Measurements from ENCODE around the gene MRAS. TPM values are rescaled to one million over a fixed set of nuclear protein-coding genes. Genes with fewer than 3 reads are reported as not detected.

The MRAS gene
- total RNA-seq, 1 experiment from 2014 or later = 2.4 TPM

- H3K27me3 ChIP-seq (ENCODE audit: insufficient read depth, low read depth) = peaks cover 25% of the 10 kb centered on the region; the same call in 1 of the 2 replicates
- H2AFZ ChIP-seq = no peak overlapping the region
- H4K20me1 ChIP-seq (ENCODE audit: insufficient read depth) = no peaks in the 10 kb centered on the region
- H3F3A ChIP-seq (ENCODE audit: insufficient read depth, low read depth) = no peaks in the 10 kb centered on the region
- H3K4me1 ChIP-seq (replicated peaks; ENCODE audit: insufficient read depth) = no peaks in the 10 kb centered on the region
- TF ChIP-seq CTCF (conservative IDR thresholded peaks at IDR 0.05) (no peak), EZH2 (IDR thresholded peaks at IDR 0.05; ENCODE audit: low read depth) (no peak)
- H3K9me2 ChIP-seq (ENCODE audit: insufficient read depth) = no peaks in the 10 kb centered on the region
- H3K4me2 ChIP-seq = no peak overlapping the region
- no peak overlapping the region for H3K4me3 ChIP-seq
- no peak for DNase-seq
- H3K79me2 ChIP-seq (ENCODE audit: low read depth) = no peaks in the 10 kb centered on the region
- BruUV-seq (replicated peaks) = no TSS peak
- no peak overlapping the region for H3K27ac ChIP-seq
- H3K36me3 ChIP-seq (ENCODE audit: low read depth) = no peaks in the 10 kb centered on the region
- no peaks in the 10 kb centered on the region for H3K9me3 ChIP-seq (ENCODE audit: insufficient read depth, low read depth)
- ChIA-PET CTCF (no interaction called here), POLR2A (ENCODE audit: unreplicated experiment) (no interaction called here)
- intact Hi-C loops (cut with micrococcal nuclease; ENCODE audit: unreplicated experiment) = no loop called here
Measured at GRCh38 chr3:138406606-138407005, 58.2 kb downstream of the MRAS start.

GRCh38 chr3:138407236-138407907, 59.0 kb downstream of the MRAS start:
- ChIA-PET CTCF (no interaction called here), POLR2A (ENCODE audit: unreplicated experiment) (no interaction called here)
- no peak overlapping the region for H2AFZ ChIP-seq
- DNase-seq = no peak
- intact Hi-C loops (cut with micrococcal nuclease; ENCODE audit: unreplicated experiment) = no loop called here
- no TSS peak for BruUV-seq (replicated peaks)
- TF ChIP-seq EZH2 (IDR thresholded peaks at IDR 0.05; ENCODE audit: low read depth) (no peak), CTCF (conservative IDR thresholded peaks at IDR 0.05) (no peak)
- peaks cover 25% of the 10 kb centered on the region; the same call in 1 of the 2 replicates for H3K27me3 ChIP-seq (ENCODE audit: insufficient read depth, low read depth)
- no peaks in the 10 kb centered on the region for H3F3A ChIP-seq (ENCODE audit: insufficient read depth, low read depth)
- H3K9me3 ChIP-seq (ENCODE audit: insufficient read depth, low read depth) = no peaks in the 10 kb centered on the region
- no peaks in the 10 kb centered on the region for H4K20me1 ChIP-seq (ENCODE audit: insufficient read depth)
- no peak overlapping the region for H3K4me3 ChIP-seq
- H3K36me3 ChIP-seq (ENCODE audit: low read depth) = no peaks in the 10 kb centered on the region
- no peaks in the 10 kb centered on the region for H3K9me2 ChIP-seq (ENCODE audit: insufficient read depth)
- H3K27ac ChIP-seq = no peak overlapping the region
- H3K4me1 ChIP-seq (replicated peaks; ENCODE audit: insufficient read depth) = no peaks in the 10 kb centered on the region
- no peaks in the 10 kb centered on the region for H3K79me2 ChIP-seq (ENCODE audit: low read depth)
- no peak overlapping the region for H3K4me2 ChIP-seq

- intact Hi-C loops (cut with micrococcal nuclease; ENCODE audit: unreplicated experiment) = no loop called here
- TF ChIP-seq CTCF (conservative IDR thresholded peaks at IDR 0.05) (no peak), EZH2 (IDR thresholded peaks at IDR 0.05; ENCODE audit: low read depth) (no peak)
- DNase-seq = no peak
- H3K79me2 ChIP-seq (ENCODE audit: low read depth) = no peaks in the 10 kb centered on the region
- no peaks in the 10 kb centered on the region for H4K20me1 ChIP-seq (ENCODE audit: insufficient read depth)
- H3F3A ChIP-seq (ENCODE audit: insufficient read depth, low read depth) = no peaks in the 10 kb centered on the region
- H3K4me3 ChIP-seq = no peak overlapping the region
- H3K27me3 ChIP-seq (ENCODE audit: insufficient read depth, low read depth) = peaks cover 25% of the 10 kb centered on the region; the same call in 1 of the 2 replicates
- POLR2A ChIA-PET (ENCODE audit: unreplicated experiment) = no interaction called here
- H3K4me1 ChIP-seq (replicated peaks; ENCODE audit: insufficient read depth) = no peaks in the 10 kb centered on the region
- no peaks in the 10 kb centered on the region for H3K9me2 ChIP-seq (ENCODE audit: insufficient read depth)
- CTCF ChIA-PET = no interaction called here
- H3K4me2 ChIP-seq = no peak overlapping the region
- no peak overlapping the region for H3K27ac ChIP-seq
- H3K9me3 ChIP-seq (ENCODE audit: insufficient read depth, low read depth) = no peaks in the 10 kb centered on the region
- H2AFZ ChIP-seq = no peak overlapping the region
- H3K36me3 ChIP-seq (ENCODE audit: low read depth) = no peaks in the 10 kb centered on the region
- BruUV-seq (replicated peaks) = no TSS peak
Measured at GRCh38 chr3:138408751-138409570, 60.6 kb downstream of the MRAS start.
